ENCODE measurements around the gene CD244. TPM values are rescaled to one million over a fixed set of nuclear protein-coding genes. Genes with fewer than 3 reads are reported as not detected.
A peak's percentile ranks its signal among the peaks of the same experiment; 100 is the strongest.

CD244 gene
- total RNA-seq, 1 experiment from 2014 or later: not detected

DNA sequence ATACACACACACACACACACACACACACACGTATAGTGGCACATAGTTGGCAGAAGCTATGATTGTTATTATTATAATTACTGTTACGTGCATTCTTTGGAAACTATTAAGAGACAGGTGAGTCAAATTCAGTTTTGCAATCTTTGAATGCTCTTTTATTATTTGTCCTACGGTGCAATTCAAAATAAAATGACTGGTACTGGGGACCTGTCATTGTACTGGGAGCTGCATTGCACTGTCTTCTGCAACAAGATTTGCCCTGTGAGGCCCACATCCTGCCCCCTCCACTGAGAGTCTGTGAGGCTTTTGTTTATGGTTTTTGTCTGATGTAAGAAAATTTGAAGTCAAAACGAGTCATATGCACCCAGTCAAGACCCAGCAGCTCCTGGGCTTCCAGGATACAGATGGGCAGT is 64.8 kb downstream of the CD244 start:
- CTCF ChIA-PET: no interaction called here
- peak in 1 of 2 experiments; percentile 60 for DNase-seq
- H3K79me2 ChIP-seq (ENCODE audit: low read depth): no peaks in the 10 kb centered on the region

DNA sequence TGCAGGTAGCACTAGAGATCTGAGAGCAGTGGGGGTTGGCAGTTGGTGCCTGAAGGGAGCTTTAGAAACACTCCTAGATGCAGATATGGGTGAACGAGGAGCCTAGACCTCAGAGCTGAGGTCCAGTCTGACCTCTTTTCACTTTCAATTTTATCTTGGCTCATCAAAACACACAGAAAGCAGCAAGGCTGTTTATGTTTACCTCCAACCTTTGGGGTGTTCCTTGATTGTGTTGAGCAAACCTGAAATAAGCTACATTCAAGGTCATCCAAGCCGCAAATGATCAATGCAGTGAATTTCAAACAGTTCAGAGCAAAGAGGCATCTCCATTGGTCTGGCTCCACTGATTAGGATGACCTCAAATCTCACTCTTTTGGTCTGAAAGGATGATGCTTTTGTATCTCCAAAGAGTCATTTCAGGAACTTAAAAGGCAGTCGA is 65.4 kb downstream of the CD244 start:
- ChIA-PET POLR2A (ENCODE audit: unreplicated experiment) (no interaction called here), CTCF (no interaction called here)
- H3K36me3 ChIP-seq (ENCODE audit: low read depth): no peaks in the 10 kb centered on the region
- H4K20me1 ChIP-seq (ENCODE audit: insufficient read depth): no peaks in the 10 kb centered on the region
- no TSS peak for BruUV-seq (replicated peaks)
- intact Hi-C loops (cut with micrococcal nuclease; ENCODE audit: unreplicated experiment): no loop called here
- H3F3A ChIP-seq (ENCODE audit: insufficient read depth, low read depth): no peaks in the 10 kb centered on the region
- H3K27ac ChIP-seq: no peak overlapping the region
- DNase-seq: no peak
- no peak overlapping the region for H2AFZ ChIP-seq
- H3K4me3 ChIP-seq: no peak overlapping the region
- H3K27me3 ChIP-seq (ENCODE audit: insufficient read depth, low read depth): no peaks in the 10 kb centered on the region
- no peak overlapping the region for H3K4me2 ChIP-seq
- H3K4me1 ChIP-seq (replicated peaks; ENCODE audit: insufficient read depth): peaks cover 21% of the 10 kb centered on the region
- TF ChIP-seq, protein P1, sequence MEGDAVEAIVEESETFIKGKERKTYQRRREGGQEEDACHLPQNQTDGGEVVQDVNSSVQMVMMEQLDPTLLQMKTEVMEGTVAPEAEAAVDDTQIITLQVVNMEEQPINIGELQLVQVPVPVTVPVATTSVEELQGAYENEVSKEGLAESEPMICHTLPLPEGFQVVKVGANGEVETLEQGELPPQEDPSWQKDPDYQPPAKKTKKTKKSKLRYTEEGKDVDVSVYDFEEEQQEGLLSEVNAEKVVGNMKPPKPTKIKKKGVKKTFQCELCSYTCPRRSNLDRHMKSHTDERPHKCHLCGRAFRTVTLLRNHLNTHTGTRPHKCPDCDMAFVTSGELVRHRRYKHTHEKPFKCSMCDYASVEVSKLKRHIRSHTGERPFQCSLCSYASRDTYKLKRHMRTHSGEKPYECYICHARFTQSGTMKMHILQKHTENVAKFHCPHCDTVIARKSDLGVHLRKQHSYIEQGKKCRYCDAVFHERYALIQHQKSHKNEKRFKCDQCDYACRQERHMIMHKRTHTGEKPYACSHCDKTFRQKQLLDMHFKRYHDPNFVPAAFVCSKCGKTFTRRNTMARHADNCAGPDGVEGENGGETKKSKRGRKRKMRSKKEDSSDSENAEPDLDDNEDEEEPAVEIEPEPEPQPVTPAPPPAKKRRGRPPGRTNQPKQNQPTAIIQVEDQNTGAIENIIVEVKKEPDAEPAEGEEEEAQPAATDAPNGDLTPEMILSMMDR (conservative IDR thresholded peaks at IDR 0.05): no peak
- no peak for TF ChIP-seq EZH2 (IDR thresholded peaks at IDR 0.05; ENCODE audit: low read depth)
- no peaks in the 10 kb centered on the region for H3K9me3 ChIP-seq (ENCODE audit: insufficient read depth, low read depth)
- no peaks in the 10 kb centered on the region for H3K79me2 ChIP-seq (ENCODE audit: low read depth)
- no peaks in the 10 kb centered on the region for H3K9me2 ChIP-seq (ENCODE audit: insufficient read depth)

More for the DNA sequence above, 64.8 kb downstream of the CD244 start:
- Histone ChIP-seq H4K20me1 (ENCODE audit: insufficient read depth) (no peaks in the 10 kb centered on the region), H3K4me1 (replicated peaks; ENCODE audit: insufficient read depth) (peaks cover 21% of the 10 kb centered on the region), H3K27me3 (ENCODE audit: insufficient read depth, low read depth) (no peaks in the 10 kb centered on the region), H3K4me2 (no peak overlapping the region), H2AFZ (no peak overlapping the region), H3K9me3 (ENCODE audit: insufficient read depth, low read depth) (no peaks in the 10 kb centered on the region), H3K4me3 (no peak overlapping the region), H3K9me2 (ENCODE audit: insufficient read depth) (no peaks in the 10 kb centered on the region), H3F3A (ENCODE audit: insufficient read depth, low read depth) (no peaks in the 10 kb centered on the region), H3K27ac (no peak overlapping the region), H3K36me3 (ENCODE audit: low read depth) (no peaks in the 10 kb centered on the region)
- TF ChIP-seq, protein P1 (conservative IDR thresholded peaks at IDR 0.05): no peak
- TF ChIP-seq EZH2 (IDR thresholded peaks at IDR 0.05; ENCODE audit: low read depth): no peak
- no TSS peak for BruUV-seq (replicated peaks)
- intact Hi-C loops (cut with micrococcal nuclease; ENCODE audit: unreplicated experiment): no loop called here
- POLR2A ChIA-PET (ENCODE audit: unreplicated experiment): no interaction called here

DNA sequence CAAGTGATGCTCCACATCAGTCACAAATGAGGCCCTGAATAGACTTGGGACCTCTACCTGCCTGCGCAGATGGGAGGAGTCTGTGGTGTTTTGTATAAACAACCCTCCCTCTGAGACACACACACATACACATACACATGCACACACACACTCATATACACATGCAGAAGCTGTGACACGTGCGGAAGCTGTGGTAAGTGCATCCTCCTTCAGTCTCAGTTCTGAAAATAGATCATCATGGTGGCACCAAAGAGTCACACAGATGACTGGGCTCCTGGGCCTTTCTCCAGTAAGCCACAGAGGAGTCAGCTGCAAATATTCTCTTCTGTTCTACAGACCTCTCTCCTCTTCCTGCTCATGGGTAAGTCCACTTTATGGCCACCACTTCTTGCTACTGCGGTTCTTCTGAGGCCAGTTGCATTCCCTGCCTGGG is 66.7 kb downstream of the CD244 start, which contains the start of gene LY9:
LY9 (plus strand) TSS at position 224 of the 433 bp plus-strand sequence; CDS start at position 238, 14 bp downstream.
- H2AFZ ChIP-seq: no peak within 1 kb of the TSS
- H3K4me1 ChIP-seq (replicated peaks; ENCODE audit: insufficient read depth): peaks cover 16% of the 10 kb centered on the region
- no peaks in the 10 kb centered on the region for H3F3A ChIP-seq (ENCODE audit: insufficient read depth, low read depth)
- H4K20me1 ChIP-seq (ENCODE audit: insufficient read depth): no peaks in the 10 kb centered on the region
- no peaks in the 10 kb centered on the region for H3K36me3 ChIP-seq (ENCODE audit: low read depth)
- H3K9me3 ChIP-seq (ENCODE audit: insufficient read depth, low read depth): no peaks in the 10 kb centered on the region
- intact Hi-C loops (cut with micrococcal nuclease; ENCODE audit: unreplicated experiment): no loop called here
- no peak within 1 kb of the TSS for H3K27ac ChIP-seq
- no peak within 1 kb of the TSS for H3K4me2 ChIP-seq
- no peaks in the 10 kb centered on the region for H3K9me2 ChIP-seq (ENCODE audit: insufficient read depth)
- POLR2A ChIA-PET (ENCODE audit: unreplicated experiment): no interaction called here
- no peak for TF ChIP-seq EZH2 (IDR thresholded peaks at IDR 0.05; ENCODE audit: low read depth)
- TF ChIP-seq, protein P1 (conservative IDR thresholded peaks at IDR 0.05): no peak
- CTCF ChIA-PET: interaction anchor here (0.9 kb wide), 1 partner anchor 39 kb away, joined by 3 read pairs; no protein-coding TSS in a partner anchor
- H3K27me3 ChIP-seq (ENCODE audit: insufficient read depth, low read depth): no peaks in the 10 kb centered on the region
- DNase-seq: no peak
- H3K79me2 ChIP-seq (ENCODE audit: low read depth): no peaks in the 10 kb centered on the region
- no peak within 1 kb of the TSS for H3K4me3 ChIP-seq
- BruUV-seq (replicated peaks): no TSS peak

Measured in PC-9 (cell line).